Right lobe of liver (tissue), 4 donors: Measurements from ENCODE around the gene CCBE1.

ENCODE experiments used
- CTCF ChIP-seq, 4 donors: fragments of 200-600 bp in 3 of 4; fragments of 450-650 bp in 1 of 4; IDR thresholded peaks; one replicate each; pipeline versions ENCODE4 v1.5.1 to v1.8.0; 2016 to 2022; ENCODE audit warnings: antibody characterized with exemption in 4 of 4, mild to moderate bottlenecking in 2 of 4
- POLR2A ChIP-seq: fragments of 450-650 bp; IDR thresholded peaks from one replicate; pipeline ENCODE4 v1.6.1; 2017; ENCODE audit warnings: antibody characterized with exemption, mild to moderate bottlenecking
- donor health status: DM: no; HTN: no; CAD: no.
- donor health status: DM: no; HTN: no; CAD: no.
- donor health status: DM: no; HTN: yes; CAD: no.

GRCh38 chr18:59395226-59396175, 301.7 kb downstream of the CCBE1 start:
- TF ChIP-seq CTCF (IDR thresholded peaks at IDR 0.05) (no peak), POLR2A (no peak)
